H1 (cell line): ENCODE measurements around the gene ERAP2. TPM values are rescaled to one million over a fixed set of nuclear protein-coding genes. Genes with fewer than 3 reads are reported as not detected.

Source experiments
- CTCF ChIA-PET: fragments of 300-600 bp; sonication (Branson Sonifier 250); formaldehyde crosslinking; loops from one replicate; lab custom pipeline; 2021; ENCODE audit not compliant: partially characterized antibody; lab: Charles Lee
- POLR2A ChIA-PET: fragments of 300-600 bp; sonication (Branson Sonifier 250); formaldehyde crosslinking; loops from one replicate; lab custom pipeline; 2021; ENCODE audit warnings: inconsistent platforms; ENCODE audit not compliant: partially characterized antibody; lab: Charles Lee
- DNase-seq, 2 experiments: peaks; one replicate each; pipeline versions ENCODE4 v3.0.0 to v3.0.0-alpha.2; 2010 to 2022; ENCODE audit warnings: low spot score in 2 of 2, low read depth in 1 of 2, mixed read lengths in 1 of 2
- FAIRE-seq: peaks from 2 replicates; lab custom pipeline; 2011; peaks lifted over from hg19 to GRCh38; lab: Jason Lieb, UNC
- H2AFZ ChIP-seq: 2 replicates; pipeline ENCODE4 v1.8.1; 2012; ENCODE audit warnings: low read length, inconsistent platforms
- H2AK5ac ChIP-seq: 2 replicates; pipeline ENCODE4 v1.6.1; 2013; ENCODE audit warnings: low read depth, low read length
- H2BK120ac ChIP-seq: replicated peaks from 2 replicates; pipeline ENCODE3; 2013; ENCODE audit warnings: low read depth, low read length, inconsistent platforms
- H2BK12ac ChIP-seq: 2 replicates; pipeline ENCODE4 v1.6.1; 2013; ENCODE audit warnings: low read depth, low read length
- H2BK15ac ChIP-seq: 2 replicates; pipeline ENCODE4 v1.6.1; 2013; ENCODE audit warnings: low read length
- H2BK20ac ChIP-seq: 2 replicates; pipeline ENCODE4 v1.6.1; 2013; ENCODE audit warnings: low read length
- H2BK5ac ChIP-seq: 2 replicates; pipeline ENCODE4 v1.6.1; 2013; ENCODE audit warnings: low read depth, low read length
- H3K14ac ChIP-seq: 2 replicates; pipeline ENCODE4 v1.6.1; 2013; ENCODE audit warnings: inconsistent platforms; ENCODE audit not compliant: insufficient read length
- H3K18ac ChIP-seq: 2 replicates; pipeline ENCODE4 v1.6.1; 2013; ENCODE audit warnings: low read length; ENCODE audit errors: extremely low read depth
- H3K23ac ChIP-seq: 2 replicates; pipeline ENCODE4 v1.6.1; 2013; ENCODE audit warnings: inconsistent platforms; ENCODE audit not compliant: insufficient read length
- H3K23me2 ChIP-seq: 2 replicates; pipeline ENCODE4 v1.6.1; 2013; ENCODE audit warnings: low read depth, low read length
- H3K27ac ChIP-seq: 2 replicates; pipeline ENCODE4 v1.6.1; 2011; ENCODE audit warnings: low read depth, low read length, inconsistent platforms
- H3K27me3 ChIP-seq, 4 experiments: replicated peaks in 1 of 4; 1 replicate in 1 of 4; 2 replicates in 3 of 4; pipeline versions ENCODE4 v1.6.1 to v1.8.1; 2011 to 2013; ENCODE audit warnings: low read length in 3 of 4, mild to moderate bottlenecking in 3 of 4, inconsistent platforms in 2 of 4, mixed read lengths in 2 of 4, moderate library complexity in 1 of 4; ENCODE audit not compliant: control insufficient read depth in 3 of 4, insufficient read depth in 3 of 4; ENCODE audit errors: extremely low read depth in 1 of 4
- H3K36me3 ChIP-seq, 4 experiments: 2 replicates each; pipeline versions ENCODE4 v1.6.1 to v1.8.1; 2011 to 2013; ENCODE audit warnings: mild to moderate bottlenecking in 4 of 4, low read length in 3 of 4, moderate library complexity in 2 of 4, control low read depth in 1 of 4, inconsistent platforms in 1 of 4; ENCODE audit not compliant: insufficient read depth in 4 of 4, control insufficient read depth in 2 of 4
- H3K4ac ChIP-seq: replicated peaks from 2 replicates; pipeline ENCODE3; 2013; ENCODE audit warnings: low read length, low read depth, mixed read lengths, inconsistent platforms; ENCODE audit not compliant: insufficient read length
- H3K4me1 ChIP-seq, 4 experiments: replicated peaks in 1 of 4; 1 replicate in 1 of 4; 2 replicates in 3 of 4; pipeline versions ENCODE4 v1.6.1 to v1.8.1; 2011 to 2013; ENCODE audit warnings: low read length in 3 of 4, inconsistent platforms in 2 of 4, mixed read lengths in 1 of 4; ENCODE audit not compliant: insufficient read depth in 4 of 4, control insufficient read depth in 3 of 4
- H3K4me2 ChIP-seq, 2 experiments: 2 replicates each; pipeline versions ENCODE4 v1.6.1 to v1.8.1; 2011 to 2013; ENCODE audit warnings: low read depth in 2 of 2, low read length in 2 of 2, control low read depth in 1 of 2, inconsistent platforms in 1 of 2, mild to moderate bottlenecking in 1 of 2; ENCODE audit not compliant: insufficient read depth in 1 of 2
- H3K4me3 ChIP-seq, 4 experiments: fragments of 200-600, 300-600 bp in 1 of 4; sonication (generic), shearing (Covaris generic), sonication (Bioruptor Twin) in 1 of 4; 2 replicates each; pipeline versions ENCODE4 v1.5.1 to v1.8.1; 2011 to 2016; ENCODE audit warnings: low read length in 4 of 4, low read depth in 3 of 4, control low read depth in 2 of 4, inconsistent platforms in 2 of 4, mild to moderate bottlenecking in 2 of 4, mixed read lengths in 1 of 4, moderate library complexity in 1 of 4; ENCODE audit not compliant: insufficient read depth in 2 of 4; ENCODE audit errors: extremely low read depth in 1 of 4
- H3K56ac ChIP-seq: replicated peaks from 2 replicates; pipeline ENCODE3; 2013; ENCODE audit warnings: low read depth, mild to moderate bottlenecking, mixed read lengths, low read length, inconsistent platforms; ENCODE audit not compliant: insufficient read length
- H3K79me1 ChIP-seq: 2 replicates; pipeline ENCODE4 v1.6.1; 2013; ENCODE audit warnings: low read depth, low read length, control low read depth
- H3K79me2 ChIP-seq, 2 experiments: 2 replicates each; pipeline versions ENCODE4 v1.6.1 to v1.8.1; 2012 to 2013; ENCODE audit warnings: low read length in 2 of 2, mild to moderate bottlenecking in 2 of 2, inconsistent platforms in 1 of 2; ENCODE audit not compliant: insufficient read depth in 2 of 2, control insufficient read depth in 1 of 2
- H3K9ac ChIP-seq, 4 experiments: replicated peaks in 1 of 4; 1 replicate in 1 of 4; 2 replicates in 3 of 4; pipeline versions ENCODE4 v1.6.1 to v1.8.1; 2011 to 2013; ENCODE audit warnings: low read depth in 3 of 4, low read length in 3 of 4, control low read depth in 2 of 4, mild to moderate bottlenecking in 2 of 4, moderate library complexity in 2 of 4, inconsistent platforms in 1 of 4; ENCODE audit errors: extremely low read depth in 1 of 4
- H3K9me3 ChIP-seq, 2 experiments: 2 replicates each; pipeline versions ENCODE4 v1.6.1 to v1.8.1; 2012 to 2013; ENCODE audit warnings: mild to moderate bottlenecking in 2 of 2, moderate library complexity in 2 of 2, control low read depth in 1 of 2, inconsistent platforms in 1 of 2, low read depth in 1 of 2, low read length in 1 of 2, mixed read lengths in 1 of 2; ENCODE audit not compliant: insufficient read depth in 2 of 2
- H4K20me1 ChIP-seq, 2 experiments: replicated peaks in 1 of 2; 2 replicates each; pipeline versions ENCODE3 to v1.8.1; 2011 to 2013; ENCODE audit warnings: inconsistent platforms in 2 of 2, low read length in 2 of 2, mild to moderate bottlenecking in 1 of 2; ENCODE audit not compliant: insufficient read depth in 2 of 2, control insufficient read depth in 1 of 2
- H4K5ac ChIP-seq: 2 replicates; pipeline ENCODE4 v1.6.1; 2013; ENCODE audit warnings: low read length, low read depth, mixed read lengths, inconsistent platforms; ENCODE audit not compliant: insufficient read length
- H4K8ac ChIP-seq: 2 replicates; pipeline ENCODE4 v1.8.0; 2013; ENCODE audit warnings: mild to moderate bottlenecking, moderate library complexity, low read length, inconsistent platforms; ENCODE audit not compliant: insufficient read depth; ENCODE audit errors: extremely low read depth
- H4K91ac ChIP-seq: replicated peaks from 2 replicates; pipeline ENCODE3; 2013; ENCODE audit warnings: low read length, mixed read lengths, inconsistent platforms; ENCODE audit not compliant: insufficient read length
- WGBS, 2 experiments: shearing (Covaris generic) in 1 of 2; methylation state at CpG; one replicate each; pipeline versions ENCODE4 v1.1.6 to v1.1.7; 2013 to 2015; ENCODE audit warnings: low lambda C conversion rate in 2 of 2, mixed read lengths in 2 of 2, inconsistent platforms in 1 of 2, low coverage in 1 of 2, missing lambda C conversion rate in 1 of 2; ENCODE audit not compliant: insufficient replicate concordance in 2 of 2, insufficient coverage in 1 of 2, insufficient read length in 1 of 2; ENCODE audit errors: extremely low coverage in 1 of 2, missing lambda C conversion rate in 1 of 2; 5-methylcytosine and 5-hydroxymethylcytosine counted together
- polyA plus RNA-seq, 7 experiments: library from polyadenylated mRNA; depleted of rRNA in 3 of 7; stranded (reverse) in 5 of 7; unstranded in 2 of 7; fragments of >200 nt in 5 of 7; fragments of 200-250 nt in 2 of 7; gene quantifications; 1 replicate in 5 of 7; 2 replicates in 1 of 7; 4 replicates in 1 of 7; pipeline versions ENCODE4 v1.2.1 to v1.2.3, GENCODE V29; 2011 to 2013; ENCODE audit warnings: missing spikeins in 2 of 7, mixed read lengths in 2 of 7
- total RNA-seq: library from RNA; stranded (reverse); fragmentation: NEBNext Ultra II Directional; extraction: Animal tissue kit (Norgen Biotek cat#: 25700); gene quantifications from 2 replicates; pipeline ENCODE4 v1.2.1, GENCODE V29; 2021

The ERAP2 gene
- total and polyA plus RNA-seq, 2 of the 8 experiments (the other 6 are each of a cell fraction or from before 2014, with no cell fraction given), result 0.14 TPM; not detected in 1

- H4K20me1 ChIP-seq, result no peaks in the 10 kb centered on the region
- no peak overlapping the region for H3K56ac ChIP-seq
- H2BK120ac ChIP-seq, result no peak overlapping the region
- no peak overlapping the region for H3K4ac ChIP-seq
- no peaks in the 10 kb centered on the region for H3K23me2 ChIP-seq
- no peak overlapping the region for H2BK5ac ChIP-seq
- H3K79me2 ChIP-seq, result no peaks in the 10 kb centered on the region
- H3K36me3 ChIP-seq, result no peaks in the 10 kb centered on the region
- no peaks in the 10 kb centered on the region for H3K27me3 ChIP-seq
- H2BK15ac ChIP-seq, result no peak overlapping the region
- peak overlapping the region; percentile 43; the same call in 1 of the 2 replicates for H2AFZ ChIP-seq
- H3K4me1 ChIP-seq, result peaks cover 0 to 8% (median 5%) of the 10 kb centered on the region in 4 experiments; a peak in 4 of 7 replicates
- no peak overlapping the region; the same call in 1 of the 2 replicates for H3K18ac ChIP-seq
- H3K4me3 ChIP-seq, result no peak overlapping the region; a peak in 1 of 8 replicates
- H3K79me1 ChIP-seq, result no peaks in the 10 kb centered on the region
- ChIA-PET POLR2A (no interaction called here), CTCF (interaction anchor here (0.8 to 7.0 kb wide), 9 partner anchors 10 to 291 kb away, joined by 3 to 77 read pairs (median 3); partner anchors contain the start of genes LIX1 and LNPEP)
- no peak overlapping the region for H2AK5ac ChIP-seq
- H3K9ac ChIP-seq, result no peak overlapping the region
- H3K4me2 ChIP-seq, result peak overlapping the region in 1 of 2 experiments; percentile 24; a peak in 2 of 4 replicates
- DNase-seq, result no peak
- no peak overlapping the region for H3K27ac ChIP-seq
- no peak for FAIRE-seq
- WGBS, 2 experiments, result 45% methylated on average over 2 of the region's 2 CpGs; no CpG with 5 or more reads in 1 of the 2 experiments
- H4K8ac ChIP-seq, result no peak overlapping the region
- no peak overlapping the region for H3K14ac ChIP-seq
- no peak overlapping the region for H3K23ac ChIP-seq
- no peak overlapping the region for H2BK20ac ChIP-seq
- no peak overlapping the region for H4K91ac ChIP-seq
- H2BK12ac ChIP-seq, result no peak overlapping the region
- no peaks in the 10 kb centered on the region for H3K9me3 ChIP-seq
- no peak overlapping the region for H4K5ac ChIP-seq
Measured at GRCh38 chr5:96871027-96871399, 5.3 kb upstream of the ERAP2 start.
